ENCODE data around the gene EPHB3.

Gene EPHB3

GRCh38 chr3:184565421-184566211 lies 4.0 kb downstream of the EPHB3 start:
- Mint-ChIP-seq H3K27ac (no peak overlapping the region), H3K36me3 (ENCODE audit: low read depth) (no peaks in the 10 kb centered on the region), H3K27me3 (peaks cover 56% of the 10 kb centered on the region), H3K9me3 (no peaks in the 10 kb centered on the region), H3K4me3 (no peak overlapping the region), H3K4me1 (peaks cover 9% of the 10 kb centered on the region)
- no peak for DNase-seq
- ATAC-seq = no peak

DNA sequence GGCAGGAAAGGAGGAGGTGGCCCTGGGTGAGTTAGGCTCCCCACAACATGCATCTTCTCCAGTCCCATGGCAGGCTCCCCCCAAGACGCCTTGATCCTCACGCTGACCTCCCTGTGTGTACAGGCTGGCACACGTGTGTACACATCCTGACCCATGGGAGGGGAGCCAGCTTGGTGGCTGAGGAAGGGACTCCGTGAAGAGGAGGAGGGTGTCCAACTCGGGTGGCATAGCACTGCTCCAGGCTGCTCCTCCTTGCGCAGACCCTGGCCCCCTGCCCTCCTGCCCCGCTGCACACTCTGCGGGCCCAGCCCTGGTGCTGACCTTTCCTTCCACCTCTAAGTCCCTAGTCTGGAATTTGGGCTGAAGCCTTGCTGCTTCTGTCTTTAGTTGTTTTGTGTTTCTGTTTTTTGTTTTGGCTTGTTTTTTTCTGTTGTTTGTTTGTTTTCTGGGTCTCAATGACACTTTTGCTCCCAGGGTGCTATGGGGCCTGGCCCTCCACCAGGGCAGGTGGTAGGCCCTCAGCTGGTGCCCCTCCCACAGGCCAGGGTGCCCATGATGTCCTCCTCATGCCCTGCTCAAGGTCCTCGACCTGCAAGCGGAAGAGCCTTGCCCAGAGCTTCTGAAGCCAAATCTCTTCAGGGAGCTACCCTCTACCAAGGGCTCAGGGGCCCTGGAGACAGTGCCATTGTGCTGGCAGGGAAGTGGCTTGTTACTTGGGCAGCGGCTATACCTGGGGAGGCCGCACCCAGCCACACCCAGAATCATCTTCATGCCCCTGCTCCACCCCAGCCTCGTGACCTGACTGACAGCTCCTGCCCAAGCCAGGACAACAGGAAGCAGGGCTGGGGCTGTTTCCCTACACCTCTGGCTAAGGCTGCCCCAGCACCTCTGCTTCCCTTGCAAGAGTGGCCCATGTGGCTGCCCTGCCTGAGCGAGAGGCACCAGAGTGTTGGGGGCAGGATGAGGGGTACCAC lies 5.1 kb downstream of the EPHB3 start:
- H3K36me3 Mint-ChIP-seq (ENCODE audit: low read depth) = no peaks in the 10 kb centered on the region
- peaks cover 3% of the 10 kb centered on the region for H3K4me1 Mint-ChIP-seq
- DNase-seq (no peak), ATAC-seq (no peak)
- H3K4me3 Mint-ChIP-seq = no peak overlapping the region
- no peaks in the 10 kb centered on the region for H3K9me3 Mint-ChIP-seq
- peaks cover 55% of the 10 kb centered on the region for H3K27me3 Mint-ChIP-seq
- H3K27ac Mint-ChIP-seq = no peak overlapping the region

GRCh38 chr3:184567946-184568559 lies 6.5 kb downstream of the EPHB3 start:
- no peak overlapping the region for H3K27ac Mint-ChIP-seq
- no peak for ATAC-seq
- no peak overlapping the region for H3K4me3 Mint-ChIP-seq
- DNase-seq = no peak
- no peaks in the 10 kb centered on the region for H3K9me3 Mint-ChIP-seq
- H3K4me1 Mint-ChIP-seq = peaks cover 3% of the 10 kb centered on the region
- no peaks in the 10 kb centered on the region for H3K36me3 Mint-ChIP-seq (ENCODE audit: low read depth)
- H3K27me3 Mint-ChIP-seq = peaks cover 54% of the 10 kb centered on the region

GRCh38 chr3:184568560-184568923 lies 7.0 kb downstream of the EPHB3 start:
- H3K9me3 Mint-ChIP-seq = no peaks in the 10 kb centered on the region
- DNase-seq (no peak), ATAC-seq (no peak)
- H3K27ac Mint-ChIP-seq = no peak overlapping the region
- H3K27me3 Mint-ChIP-seq = peaks cover 51% of the 10 kb centered on the region
- H3K36me3 Mint-ChIP-seq (ENCODE audit: low read depth) = no peaks in the 10 kb centered on the region
- no peak overlapping the region for H3K4me3 Mint-ChIP-seq
- no peaks in the 10 kb centered on the region for H3K4me1 Mint-ChIP-seq

- ATAC-seq = no peak
- DNase-seq = peak; percentile 30
- H3K27ac Mint-ChIP-seq = no peak overlapping the region
Measured at GRCh38 chr3:184568924-184569829, 7.6 kb downstream of the EPHB3 start.

DNA sequence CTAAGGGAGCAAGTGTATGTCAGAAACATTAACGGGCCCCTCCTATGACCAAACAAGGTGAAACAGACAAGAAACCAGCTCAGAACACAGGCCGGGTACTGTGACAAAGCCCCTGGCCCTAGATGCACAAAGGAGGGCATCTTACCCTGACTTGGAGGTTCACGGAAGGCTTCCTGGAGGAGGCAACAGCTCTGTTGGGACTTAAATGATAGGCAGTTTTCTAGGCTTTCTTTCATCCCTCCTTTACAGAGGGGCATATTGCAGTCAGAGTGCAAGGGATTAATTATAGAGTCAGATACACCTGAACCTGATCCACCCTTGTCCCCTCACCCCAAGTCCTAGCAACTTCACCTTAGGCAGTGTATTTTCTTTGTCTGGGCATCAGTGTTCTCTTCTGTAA lies 8.4 kb downstream of the EPHB3 start:
- H3K4me3 Mint-ChIP-seq = no peak overlapping the region
- no peak overlapping the region for H3K27ac Mint-ChIP-seq
- no peaks in the 10 kb centered on the region for H3K4me1 Mint-ChIP-seq
- ATAC-seq (no peak), DNase-seq (no peak)
- H3K27me3 Mint-ChIP-seq = peaks cover 44% of the 10 kb centered on the region
- no peaks in the 10 kb centered on the region for H3K9me3 Mint-ChIP-seq
- no peaks in the 10 kb centered on the region for H3K36me3 Mint-ChIP-seq (ENCODE audit: low read depth)

More at GRCh38 chr3:184568924-184569829, 7.6 kb downstream of the EPHB3 start:
- H3K27me3 Mint-ChIP-seq = peaks cover 50% of the 10 kb centered on the region
- H3K4me3 Mint-ChIP-seq = no peak overlapping the region
- no peaks in the 10 kb centered on the region for H3K4me1 Mint-ChIP-seq
- no peaks in the 10 kb centered on the region for H3K9me3 Mint-ChIP-seq
- no peaks in the 10 kb centered on the region for H3K36me3 Mint-ChIP-seq (ENCODE audit: low read depth)

GRCh38 chr3:184570489-184570888 lies 8.9 kb downstream of the EPHB3 start:
- H3K4me3 Mint-ChIP-seq = no peak overlapping the region
- H3K4me1 Mint-ChIP-seq = no peaks in the 10 kb centered on the region

GRCh38 chr3:184571750-184572377 lies 10.3 kb downstream of the EPHB3 start:
- no peak overlapping the region for H3K4me3 Mint-ChIP-seq
- no peaks in the 10 kb centered on the region for H3K9me3 Mint-ChIP-seq
- H3K36me3 Mint-ChIP-seq (ENCODE audit: low read depth) = no peaks in the 10 kb centered on the region
- no peak for ATAC-seq
- peaks cover 34% of the 10 kb centered on the region for H3K27me3 Mint-ChIP-seq
- no peak overlapping the region for H3K27ac Mint-ChIP-seq
- no peaks in the 10 kb centered on the region for H3K4me1 Mint-ChIP-seq
- no peak for DNase-seq

More at GRCh38 chr3:184570489-184570888, 8.9 kb downstream of the EPHB3 start:
- DNase-seq (no peak), ATAC-seq (no peak)
- peaks cover 40% of the 10 kb centered on the region for H3K27me3 Mint-ChIP-seq
- H3K36me3 Mint-ChIP-seq (ENCODE audit: low read depth) = no peaks in the 10 kb centered on the region
- no peaks in the 10 kb centered on the region for H3K9me3 Mint-ChIP-seq
- H3K27ac Mint-ChIP-seq = no peak overlapping the region

- H3K4me3 Mint-ChIP-seq = no peak overlapping the region
- peaks cover 29% of the 10 kb centered on the region for H3K27me3 Mint-ChIP-seq
- H3K4me1 Mint-ChIP-seq = no peaks in the 10 kb centered on the region
Measured at GRCh38 chr3:184572633-184573270, 11.2 kb downstream of the EPHB3 start.

DNA sequence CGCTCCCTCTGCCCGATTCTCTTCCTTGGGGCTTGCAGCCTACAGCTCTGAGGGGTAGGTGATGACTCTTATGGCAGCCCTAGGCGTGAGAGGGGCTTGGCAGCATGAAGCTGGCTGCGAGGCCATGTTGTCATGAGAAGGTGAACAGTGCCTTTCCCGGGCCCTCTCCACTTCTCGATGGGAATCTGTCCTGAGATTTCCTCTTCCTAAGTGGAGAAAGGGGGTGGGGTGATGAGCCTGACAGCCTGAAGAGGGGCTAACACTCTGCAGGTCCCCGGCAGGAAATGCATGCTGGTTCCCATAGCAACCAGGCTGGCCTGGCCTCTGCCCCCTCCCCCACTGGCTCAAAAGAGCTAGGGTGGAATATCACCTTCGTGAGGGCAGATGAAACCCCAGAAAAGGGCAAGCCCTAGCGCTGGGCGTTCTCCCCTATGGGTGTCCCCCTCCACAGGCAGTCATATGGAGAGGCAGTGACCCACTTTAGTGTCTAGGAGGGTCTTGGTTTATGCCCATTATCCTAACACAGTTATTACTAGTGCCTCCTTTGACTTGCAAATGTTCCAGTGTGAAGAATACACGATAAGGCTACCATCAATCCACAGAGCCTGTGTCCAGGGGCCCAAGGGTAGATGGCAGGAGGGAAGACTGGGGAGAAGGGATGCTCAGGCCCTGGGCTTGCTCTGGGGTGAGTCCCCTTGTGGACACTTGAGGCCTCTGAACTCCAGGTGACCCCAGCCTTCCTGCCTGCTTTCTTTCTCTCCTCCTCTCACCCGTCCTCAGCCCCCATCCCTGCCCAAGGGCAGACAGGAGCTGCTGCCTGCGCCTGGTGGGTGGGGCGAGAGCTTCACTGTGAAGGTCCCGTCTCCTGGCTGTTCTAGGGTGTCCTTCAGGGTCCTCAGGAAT lies 13.2 kb downstream of the EPHB3 start:
- Mint-ChIP-seq H3K4me3 (no peak overlapping the region), H3K27me3 (peaks cover 16% of the 10 kb centered on the region), H3K27ac (no peak overlapping the region), H3K36me3 (ENCODE audit: low read depth) (no peaks in the 10 kb centered on the region), H3K9me3 (no peaks in the 10 kb centered on the region), H3K4me1 (no peaks in the 10 kb centered on the region)
- ATAC-seq (no peak), DNase-seq (no peak)

More at GRCh38 chr3:184572633-184573270, 11.2 kb downstream of the EPHB3 start:
- H3K9me3 Mint-ChIP-seq = no peaks in the 10 kb centered on the region
- H3K27ac Mint-ChIP-seq = no peak overlapping the region
- H3K36me3 Mint-ChIP-seq (ENCODE audit: low read depth) = no peaks in the 10 kb centered on the region
- DNase-seq = no peak
- ATAC-seq = no peak

GRCh38 chr3:184575701-184576100 lies 14.1 kb downstream of the EPHB3 start:
- ATAC-seq = no peak
- Mint-ChIP-seq H3K4me1 (no peaks in the 10 kb centered on the region), H3K9me3 (no peaks in the 10 kb centered on the region), H3K27me3 (peaks cover 13% of the 10 kb centered on the region), H3K27ac (no peak overlapping the region), H3K36me3 (ENCODE audit: low read depth) (no peaks in the 10 kb centered on the region), H3K4me3 (no peak overlapping the region)
- DNase-seq = no peak

- Mint-ChIP-seq H3K9me3 (no peaks in the 10 kb centered on the region), H3K27me3 (peaks cover 8% of the 10 kb centered on the region), H3K4me1 (no peaks in the 10 kb centered on the region), H3K27ac (no peak overlapping the region), H3K36me3 (ENCODE audit: low read depth) (no peaks in the 10 kb centered on the region), H3K4me3 (no peak overlapping the region)
- DNase-seq = no peak
- no peak for ATAC-seq
Measured at GRCh38 chr3:184576457-184577240, 15.1 kb downstream of the EPHB3 start.
